Measurements from ENCODE around the gene AIF1L.
"Not testable (repeated sequence)": the region's sequence is repeated elsewhere in the genome, so short reads cannot be mapped to it uniquely, and the experiment has no call there.

AIF1L gene

DNA sequence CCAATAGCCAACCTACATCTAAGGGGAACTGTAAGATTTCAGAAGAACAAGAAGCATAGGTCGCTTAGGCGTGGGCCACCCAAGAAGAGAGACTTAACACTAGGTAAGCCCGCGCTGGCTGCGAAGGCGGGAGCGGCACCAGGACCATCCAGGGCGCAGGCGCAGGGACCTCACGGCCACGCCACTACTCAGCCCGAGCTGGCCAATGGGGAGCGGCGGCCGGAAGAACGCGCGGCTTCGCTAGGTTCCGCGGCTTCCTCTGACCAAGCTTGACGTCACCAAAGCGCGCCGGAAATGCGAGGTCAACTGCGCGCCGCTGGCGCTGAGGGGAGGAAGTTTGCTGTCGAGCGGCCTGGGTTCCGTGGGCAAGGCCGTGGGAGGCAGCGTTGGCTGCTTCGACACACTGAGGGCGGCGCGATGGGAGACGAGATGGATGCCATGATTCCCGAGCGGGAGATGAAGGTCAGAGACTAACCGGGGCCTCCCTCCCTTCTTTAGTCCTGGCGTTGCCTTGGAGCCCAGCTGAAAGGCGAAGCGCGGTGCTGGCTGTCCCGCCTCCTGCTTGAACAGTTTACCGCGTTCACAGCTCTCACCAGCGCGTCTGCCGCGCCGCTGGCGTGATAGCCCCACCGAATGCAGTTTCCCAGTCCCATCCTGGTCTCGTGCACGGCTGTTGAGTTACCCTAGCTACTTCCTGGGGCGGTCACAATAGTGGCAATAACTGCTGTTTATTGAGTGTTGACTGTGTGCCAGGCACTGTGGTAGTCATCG, 29.1 kb downstream of the AIF1L start, which contains the start of gene NUP214:
NUP214 (plus strand) TSS at position 299 of the 771 bp plus-strand sequence; CDS start at position 418, 119 bp downstream.
- peak; percentile 100 for DNase-seq

DNA sequence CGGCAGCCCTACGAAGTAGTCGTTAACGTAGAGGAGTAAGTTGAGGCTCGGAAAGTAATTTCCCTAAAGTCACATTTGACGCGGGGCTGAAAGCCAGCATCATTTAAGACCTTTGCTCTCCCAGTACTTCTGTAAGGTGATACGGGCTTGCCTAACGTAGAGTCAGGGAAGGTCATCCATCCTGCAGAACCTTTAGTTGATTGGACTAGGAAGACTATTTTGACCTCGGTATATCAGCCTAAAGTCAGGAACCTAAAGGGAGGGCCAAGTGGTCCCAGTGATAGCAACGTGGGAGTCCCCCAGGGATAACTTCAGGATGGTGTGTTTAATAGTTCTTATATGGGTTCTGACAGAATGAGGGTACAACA, 29.7 kb downstream of the AIF1L start:
- DNase-seq, result no peak

DNA sequence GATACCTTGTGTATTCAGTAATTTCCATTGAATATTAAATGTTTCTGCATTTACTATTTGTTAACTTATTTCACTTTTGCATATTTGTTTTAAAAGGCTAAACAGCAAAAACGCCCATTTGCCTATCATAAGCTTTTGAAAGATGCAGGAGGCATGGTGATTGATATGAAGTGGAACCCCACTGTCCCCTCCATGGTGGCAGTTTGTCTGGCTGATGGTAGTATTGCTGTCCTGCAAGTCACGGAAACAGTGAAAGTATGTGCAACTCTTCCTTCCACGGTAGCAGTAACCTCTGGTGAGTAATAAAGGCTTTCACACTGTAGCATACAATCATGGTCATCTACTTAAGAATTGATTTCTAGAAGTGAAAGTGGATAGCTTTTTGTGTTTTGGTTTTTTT, 32.9 kb downstream of the AIF1L start:
- DNase-seq, result no peak

DNA sequence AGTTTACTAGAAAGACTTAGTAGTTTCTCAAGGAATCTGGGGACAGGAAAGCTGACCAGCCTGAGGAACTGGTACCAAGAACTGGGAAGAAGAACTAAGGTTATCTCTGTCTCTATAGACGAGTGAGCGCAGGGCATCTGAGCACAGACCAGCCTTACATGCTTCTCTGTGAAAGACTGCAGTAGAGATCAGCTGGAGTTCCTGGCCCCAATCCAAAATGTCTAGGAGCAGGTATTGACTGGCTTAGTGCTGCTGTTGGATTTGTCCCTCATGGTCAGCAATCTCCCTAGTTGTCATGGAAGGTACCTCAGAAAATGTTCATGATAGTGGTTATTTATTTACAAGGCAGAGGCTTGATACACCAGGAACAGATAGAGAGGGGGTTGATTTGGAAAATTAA, 42.3 kb downstream of the AIF1L start:
- no peak for DNase-seq

DNA sequence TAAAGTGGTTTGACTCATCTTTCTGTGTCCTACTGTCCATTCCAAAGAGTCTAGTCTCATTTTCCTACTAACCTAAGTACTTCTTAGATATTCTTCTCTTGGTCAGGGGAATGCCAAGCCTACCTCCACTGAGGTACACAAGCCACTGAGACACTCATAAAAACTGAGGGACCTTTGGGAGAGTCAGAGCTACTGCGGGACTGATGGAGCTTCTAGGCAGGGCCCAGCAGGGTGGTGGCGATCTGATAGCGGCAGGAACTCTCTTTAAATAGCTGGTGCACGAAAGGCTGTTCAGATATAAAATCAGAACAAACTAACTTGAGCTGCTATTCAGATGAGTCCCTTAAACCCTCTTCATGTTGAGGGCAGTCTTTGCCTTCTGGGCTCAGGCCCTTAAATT, 43.8 kb downstream of the AIF1L start:
- no peak for DNase-seq

DNA sequence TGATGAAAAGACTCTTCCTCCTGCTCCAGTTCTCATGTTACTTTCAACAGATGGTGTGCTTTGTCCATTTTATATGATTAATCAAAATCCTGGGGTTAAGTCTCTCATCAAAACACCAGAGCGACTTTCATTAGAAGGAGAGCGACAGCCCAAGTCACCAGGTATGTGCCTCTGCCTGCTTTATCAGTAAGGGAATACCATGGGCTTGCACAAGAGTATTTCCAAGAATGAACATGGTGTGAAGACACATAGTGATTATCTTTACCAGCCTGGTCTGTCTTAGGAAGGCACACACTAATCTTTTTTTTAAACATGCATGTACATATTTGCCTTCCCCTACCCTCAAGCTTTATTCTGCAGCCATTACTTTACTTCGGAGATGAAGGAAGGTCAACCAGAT, 44.2 kb downstream of the AIF1L start:
- no peak for DNase-seq

DNA sequence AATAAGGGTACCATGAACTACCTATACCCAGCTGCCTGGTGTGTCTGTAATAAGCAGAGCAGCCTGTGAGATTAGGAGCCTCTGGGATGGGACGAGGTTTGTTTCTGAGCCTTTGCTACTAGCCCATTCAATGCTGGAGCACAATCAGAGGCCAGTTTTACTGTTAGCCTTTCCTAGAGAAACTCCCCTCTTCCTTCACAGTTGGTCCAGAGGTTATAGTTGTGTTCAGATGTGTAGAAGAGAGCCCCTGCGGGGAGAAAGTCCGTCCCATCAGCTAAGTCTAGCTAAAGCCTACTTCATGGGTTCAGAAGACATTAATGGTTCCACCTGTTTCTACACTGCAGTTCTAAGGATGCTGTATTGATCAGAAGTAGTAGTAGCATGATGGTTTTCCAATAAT, 45.8 kb downstream of the AIF1L start:
- DNase-seq, result no peak

DNA sequence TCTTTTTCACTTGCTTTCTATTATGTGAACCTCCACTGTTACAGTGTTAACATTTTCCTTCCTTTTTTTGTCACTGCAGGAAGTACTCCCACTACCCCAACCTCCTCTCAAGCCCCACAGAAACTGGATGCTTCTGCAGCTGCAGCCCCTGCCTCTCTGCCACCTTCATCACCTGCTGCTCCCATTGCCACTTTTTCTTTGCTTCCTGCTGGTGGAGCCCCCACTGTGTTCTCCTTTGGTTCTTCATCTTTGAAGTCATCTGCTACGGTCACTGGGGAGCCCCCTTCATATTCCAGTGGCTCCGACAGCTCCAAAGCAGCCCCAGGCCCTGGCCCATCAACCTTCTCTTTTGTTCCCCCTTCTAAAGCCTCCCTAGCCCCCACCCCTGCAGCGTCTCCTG, 47.9 kb downstream of the AIF1L start:
- DNase-seq, result no peak

DNA sequence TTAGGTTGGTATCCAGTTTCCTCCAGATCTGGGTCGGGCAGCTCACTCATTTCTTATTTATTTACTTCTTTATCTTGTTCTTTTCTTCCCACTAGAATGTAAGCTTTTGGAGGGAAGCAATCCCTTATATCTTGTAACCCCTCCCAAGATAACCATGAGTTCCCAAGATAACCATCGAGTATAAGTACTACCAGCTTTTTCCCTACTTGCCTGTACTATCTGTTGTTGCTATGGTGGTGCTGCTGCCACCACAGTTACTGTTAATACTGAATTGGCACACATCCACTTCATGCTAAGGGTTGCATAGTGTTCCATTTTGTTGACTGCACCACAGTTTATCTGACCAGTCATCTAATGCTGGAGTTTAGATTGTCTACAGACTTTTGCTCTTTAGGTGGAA, 48.9 kb downstream of the AIF1L start:
- DNase-seq, result no peak

DNA sequence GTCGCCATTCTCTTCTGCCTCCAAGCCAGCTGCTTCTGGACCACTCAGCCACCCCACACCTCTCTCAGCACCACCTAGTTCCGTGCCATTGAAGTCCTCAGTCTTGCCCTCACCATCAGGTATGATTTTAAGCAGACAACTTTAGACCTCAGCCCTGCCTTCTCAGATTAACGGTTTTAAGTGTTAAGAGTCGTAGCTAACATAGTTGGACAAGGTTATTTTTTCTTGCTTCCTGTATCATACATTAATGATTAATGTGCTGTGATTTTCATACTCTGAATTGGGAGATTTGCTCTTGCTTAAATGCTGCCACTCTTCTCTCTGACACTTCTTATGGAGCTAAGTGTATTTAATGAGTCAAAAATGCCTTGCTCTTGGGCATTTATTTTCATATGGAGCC, 49.9 kb downstream of the AIF1L start:
- no peak for DNase-seq

DNA sequence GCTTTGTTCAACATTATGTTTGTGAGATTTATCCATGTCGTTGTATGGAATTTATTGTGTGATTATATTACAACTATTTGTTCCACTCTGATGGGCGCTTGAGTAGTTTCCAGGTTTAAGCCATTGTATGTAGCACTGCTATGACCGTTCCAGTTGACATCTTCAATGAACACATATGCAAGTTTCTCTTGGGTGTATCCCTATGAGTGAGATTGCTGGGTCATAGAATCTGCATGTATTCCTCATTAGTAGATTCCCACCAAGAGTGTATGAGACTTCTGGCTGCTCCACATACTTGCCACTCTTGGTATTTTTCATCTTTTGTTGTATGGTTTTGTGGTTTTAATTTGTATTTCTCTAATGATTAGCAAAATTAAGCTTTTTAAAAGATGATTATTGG, 51.9 kb downstream of the AIF1L start:
- no peak for DNase-seq

DNA sequence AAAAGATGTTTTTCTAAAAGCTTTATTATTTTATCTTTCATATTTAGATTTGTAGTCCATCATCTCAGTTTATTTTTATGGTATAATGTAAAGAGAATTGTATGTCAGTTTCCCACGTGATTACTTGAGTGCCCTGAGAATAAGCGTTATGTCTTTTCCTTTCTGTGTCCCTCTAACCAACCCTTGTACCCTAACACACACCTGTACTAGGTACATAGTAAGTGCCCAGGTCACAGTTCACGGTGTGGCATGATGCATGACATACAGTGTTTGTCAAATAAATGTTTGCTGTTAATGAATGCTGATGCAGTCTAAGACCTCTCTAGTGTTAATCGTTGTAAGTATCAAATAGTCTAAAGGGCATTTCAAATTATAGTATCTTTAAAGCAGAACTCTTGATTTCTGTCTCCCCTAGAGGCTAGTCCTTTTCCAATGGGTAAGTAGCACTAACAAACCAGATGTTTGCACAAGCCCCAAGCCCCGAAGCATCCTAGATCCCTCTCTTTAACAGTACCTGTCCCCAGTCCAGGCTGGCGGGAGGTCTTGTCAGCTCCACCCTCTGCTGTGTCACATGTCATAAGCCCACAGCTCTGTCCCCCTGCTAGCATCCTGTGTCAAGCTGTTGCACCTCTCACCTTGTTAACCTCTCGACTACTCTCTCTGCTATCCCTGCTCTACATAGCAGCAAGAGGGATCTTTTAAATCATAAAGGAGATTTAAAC, 52.8 kb downstream of the AIF1L start:
- DNase-seq, result no peak

DNA sequence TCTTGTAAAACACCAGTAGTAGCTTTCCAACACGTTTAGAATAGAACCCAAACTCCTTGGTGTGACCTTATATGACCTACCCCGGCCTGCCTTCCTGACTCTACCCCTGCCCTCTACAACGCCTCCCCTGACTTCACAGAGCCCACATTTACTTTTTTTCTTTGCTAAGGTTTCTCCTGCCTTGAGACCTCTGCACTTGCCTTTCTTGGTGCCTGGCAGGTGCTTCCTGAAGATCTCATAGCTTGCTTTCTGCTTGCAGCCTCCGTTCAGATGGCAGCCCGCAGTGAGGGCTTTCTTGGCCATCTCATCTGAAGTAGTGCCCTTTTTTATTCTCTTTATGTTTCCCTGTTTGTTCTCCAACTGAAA, 53.3 kb downstream of the AIF1L start:
- DNase-seq, result no peak

DNA sequence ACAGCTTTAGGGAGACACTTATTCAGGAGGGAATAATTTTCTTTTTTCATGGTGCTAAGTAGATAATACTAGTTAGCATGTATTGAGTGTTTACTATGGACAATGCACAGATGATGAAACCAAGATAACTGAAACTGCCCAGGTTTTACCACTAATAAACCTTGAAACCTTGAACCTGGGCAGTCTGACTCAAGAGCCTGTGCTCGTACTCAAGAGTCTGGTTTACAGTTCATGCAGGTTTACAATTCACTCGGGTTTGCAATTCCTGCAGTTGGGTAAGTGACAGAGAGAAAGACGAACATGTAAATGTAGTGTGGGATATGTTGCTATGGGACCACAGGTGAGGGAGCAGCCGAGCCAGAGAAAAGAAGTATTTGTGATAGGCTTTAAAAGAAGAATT, 57.3 kb downstream of the AIF1L start:
- no peak for DNase-seq

DNA sequence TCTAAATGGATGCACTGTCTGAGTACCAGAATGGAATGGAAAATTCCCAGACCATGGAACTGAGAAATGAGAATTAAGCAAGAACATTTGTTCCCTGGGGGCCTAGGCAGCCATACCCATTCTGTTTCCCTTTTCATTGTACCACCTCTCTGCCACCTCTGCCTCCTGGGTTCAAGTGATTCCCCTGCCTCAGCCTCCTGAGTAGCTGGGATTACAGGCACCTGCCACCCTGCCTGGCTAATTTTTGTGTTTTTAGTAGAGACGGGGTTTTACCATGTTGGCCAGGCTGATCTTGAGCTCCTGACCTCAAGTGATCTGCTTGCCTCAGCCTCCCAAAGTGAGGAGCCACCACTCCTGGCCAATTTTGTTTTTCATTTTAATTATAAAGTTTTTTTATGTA, 62.3 kb downstream of the AIF1L start:
- DNase-seq, result not testable (repeated sequence)

DNA sequence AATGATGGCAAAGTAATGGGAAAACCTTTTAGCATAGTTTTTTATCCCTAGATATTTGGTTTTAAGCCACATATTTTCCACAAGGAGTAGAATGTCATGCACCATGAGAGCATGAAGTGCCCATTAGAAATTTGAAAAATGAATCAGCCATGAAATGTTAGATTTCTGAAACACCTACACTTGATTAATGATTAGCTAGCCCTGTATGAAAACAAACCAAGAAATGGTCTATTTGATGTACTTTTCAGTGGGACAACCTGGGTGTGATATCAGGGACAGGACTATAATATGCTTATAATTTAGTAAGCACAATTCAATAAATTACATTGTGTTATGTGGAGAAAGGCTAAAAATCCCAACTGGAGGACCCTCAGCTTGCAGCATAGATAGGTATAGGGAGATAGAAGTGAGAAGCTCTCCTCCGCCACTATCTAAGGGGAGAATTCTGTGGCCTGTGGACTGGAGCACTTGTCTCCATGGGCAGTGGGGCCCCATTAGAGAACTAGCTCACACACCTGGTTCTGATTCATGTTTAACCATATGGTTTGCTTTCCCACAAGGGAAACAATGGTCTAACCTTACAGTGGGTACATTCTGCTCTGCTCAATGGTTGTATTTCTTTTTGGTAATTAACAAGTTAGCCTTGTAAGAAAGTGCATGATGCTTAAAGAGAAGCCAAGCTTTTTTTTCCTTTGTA, 64.2 kb downstream of the AIF1L start:
- no peak for DNase-seq

DNA sequence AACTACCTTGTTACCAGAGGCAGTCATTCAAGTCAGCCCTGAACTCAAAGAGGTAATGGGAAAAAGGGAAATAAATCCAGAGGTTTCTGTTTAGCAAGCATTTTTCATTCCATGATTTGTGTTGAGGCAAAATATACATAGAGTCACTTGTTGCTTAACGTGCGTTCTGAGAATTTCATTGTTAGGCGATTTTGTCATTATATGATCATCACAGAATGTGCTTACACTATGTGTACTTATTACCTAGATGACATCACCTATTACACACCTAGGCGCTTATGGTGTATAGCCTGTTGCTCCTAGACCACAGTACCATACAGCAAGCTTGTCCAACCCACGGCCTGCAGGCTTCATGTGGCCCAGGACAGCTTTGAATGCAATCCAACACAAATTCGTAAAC, 65.3 kb downstream of the AIF1L start:
- DNase-seq, result no peak

DNA sequence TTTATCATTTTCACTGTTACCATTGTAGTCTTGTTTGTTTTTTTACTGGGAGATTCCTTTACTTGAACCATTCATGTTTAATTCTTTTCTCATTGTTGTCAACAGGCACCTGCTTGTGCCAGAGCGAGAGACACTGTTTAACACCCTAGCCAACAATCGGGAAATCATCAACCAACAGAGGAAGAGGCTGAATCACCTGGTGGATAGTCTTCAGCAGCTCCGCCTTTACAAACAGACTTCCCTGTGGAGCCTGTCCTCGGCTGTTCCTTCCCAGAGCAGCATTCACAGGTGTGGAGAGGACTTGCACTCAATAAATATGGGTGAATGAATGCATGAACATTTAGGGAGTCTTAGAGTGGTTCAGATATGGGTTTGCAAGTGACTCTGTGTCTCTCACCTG, 66.6 kb downstream of the AIF1L start:
- DNase-seq, result no peak

DNA sequence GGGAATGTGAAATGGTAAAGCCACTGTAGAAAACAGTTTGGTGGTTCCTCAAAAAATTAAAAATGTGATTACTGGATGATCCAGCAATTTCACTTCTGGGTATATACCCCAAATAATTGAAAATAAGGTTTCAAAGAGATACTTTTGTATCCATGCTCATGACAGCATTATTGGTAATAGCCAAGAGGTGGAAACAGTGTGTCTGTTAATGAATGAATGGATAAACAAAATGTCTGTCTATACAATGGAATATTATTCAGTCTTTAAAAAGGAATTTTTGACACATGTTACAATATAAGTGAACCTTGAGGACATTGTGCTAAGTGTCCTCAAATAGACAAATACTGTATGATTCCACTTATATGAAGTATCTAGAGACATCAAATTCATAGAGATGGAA, 69.2 kb downstream of the AIF1L start:
- no peak for DNase-seq

DNA sequence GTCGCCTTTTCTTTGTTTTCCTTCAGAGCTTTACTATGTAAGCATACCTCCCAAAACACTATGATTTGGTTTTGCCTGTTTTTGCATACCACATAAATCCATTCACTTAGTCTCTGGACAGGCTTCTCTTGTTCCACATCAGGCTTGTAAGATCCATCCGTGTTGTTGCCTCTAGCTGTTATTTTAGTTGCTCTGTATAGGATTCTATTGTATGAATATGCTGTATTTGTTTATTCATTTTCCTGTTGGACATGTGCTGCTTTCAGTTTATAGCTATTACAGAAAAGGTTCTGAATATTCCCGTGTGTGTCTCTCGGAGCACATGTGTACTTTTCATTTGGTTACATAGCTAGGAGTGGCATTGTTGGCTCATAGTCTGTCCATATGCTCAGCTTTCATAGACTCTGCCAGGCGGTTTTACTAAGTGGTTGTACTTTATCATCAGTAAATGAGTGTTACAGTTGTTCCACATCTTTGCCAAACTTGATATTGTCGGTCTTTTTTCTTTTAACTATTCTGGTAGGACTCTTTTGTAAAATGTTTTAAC, 70.9 kb downstream of the AIF1L start:
- DNase-seq, result no peak

DNA sequence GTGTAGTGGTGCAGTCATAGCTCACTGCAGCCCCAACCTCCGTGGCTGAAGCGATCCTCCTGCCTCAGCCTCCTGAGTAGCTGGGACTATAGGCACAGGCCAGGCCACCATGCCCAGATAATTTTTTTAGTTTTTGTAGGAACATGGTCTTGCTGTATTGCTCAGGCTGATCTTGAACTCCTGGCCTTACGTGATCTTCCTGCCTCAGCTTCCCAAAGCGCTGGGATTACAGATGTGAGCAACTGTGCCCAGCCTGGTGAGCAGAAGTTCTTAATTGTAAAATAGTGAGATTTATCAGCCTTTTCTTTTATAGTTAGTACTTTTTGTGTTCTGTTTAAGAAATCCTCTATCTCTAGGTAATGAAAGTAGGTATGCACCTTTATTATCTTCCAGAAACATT, 71.6 kb downstream of the AIF1L start:
- DNase-seq, result no peak

DNA sequence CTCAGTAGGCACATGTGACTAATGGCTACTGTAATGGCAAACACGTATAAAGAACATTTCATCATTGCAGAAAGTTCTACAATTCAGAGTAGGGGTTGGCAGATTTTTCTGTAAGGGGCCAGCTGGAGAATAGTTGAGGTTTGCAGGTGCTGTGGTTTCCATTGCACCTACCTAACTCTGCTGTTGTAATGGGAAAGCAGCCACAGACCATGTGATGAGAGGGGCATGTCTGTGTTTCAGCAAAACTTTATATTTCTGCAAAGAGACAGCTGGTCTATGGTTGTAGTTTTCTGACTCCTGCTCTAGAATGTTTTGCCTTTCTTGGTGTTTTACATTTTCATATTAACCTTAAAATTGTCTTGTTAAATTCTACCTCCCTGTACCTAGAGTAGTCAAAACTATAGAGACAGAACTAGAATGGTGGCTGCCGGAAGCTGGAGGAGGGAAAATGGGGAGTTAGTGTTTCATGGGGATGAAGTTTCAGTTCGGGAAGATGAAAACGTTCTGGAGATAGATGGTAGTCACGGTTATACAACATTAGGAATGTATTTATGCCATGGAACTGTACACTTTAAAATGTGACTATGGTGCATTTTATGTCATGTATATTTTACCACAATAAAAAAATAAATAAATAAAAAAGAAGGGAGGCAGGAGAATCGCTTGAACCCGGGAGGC, 73.4 kb downstream of the AIF1L start:
- no peak for DNase-seq
